Neural cell (in vitro differentiated cells): Measurements from ENCODE around the gene CCIN. TPM values are rescaled to one million over a fixed set of nuclear protein-coding genes. Genes with fewer than 3 reads are reported as not detected.

Source experiments
- H2AFZ ChIP-seq: fragments of 200-600, 300-800 bp; sonication (generic), shearing (Covaris generic); 2 replicates; pipeline ENCODE4 v1.6.0; 2014; ENCODE audit warnings: low read depth, mild to moderate bottlenecking, antibody characterized with exemption, low read length, moderate library complexity
- H3F3A ChIP-seq: fragments of 200-600 bp; shearing (Covaris generic); 2 replicates; pipeline ENCODE4 v1.6.1; 2016; ENCODE audit warnings: mild to moderate bottlenecking, moderate library complexity, mixed read lengths, antibody characterized with exemption, low read length; ENCODE audit not compliant: insufficient read depth, poor library complexity, severe bottlenecking
- H3K27ac ChIP-seq: fragments of 200-600, 300-800 bp; sonication (generic), shearing (Covaris generic); 2 replicates; pipeline ENCODE4 v1.5.1; 2014; ENCODE audit warnings: mild to moderate bottlenecking, low read length, moderate library complexity
- H3K27me3 ChIP-seq: fragments of 300-800, 200-600 bp; sonication (generic), shearing (Covaris generic); 2 replicates; pipeline ENCODE4 v1.6.0; 2014; ENCODE audit warnings: mild to moderate bottlenecking, low read depth, low read length, moderate library complexity; ENCODE audit not compliant: insufficient read depth
- H3K36me3 ChIP-seq: fragments of 300-800, 200-600 bp; sonication (generic), shearing (Covaris generic); 2 replicates; pipeline ENCODE4 v1.5.1; 2014; ENCODE audit warnings: mild to moderate bottlenecking, antibody characterized with exemption, low read length, moderate library complexity; ENCODE audit not compliant: insufficient read depth
- H3K4me2 ChIP-seq: fragments of 300-800, 200-600 bp; sonication (generic), shearing (Covaris generic); 2 replicates; pipeline ENCODE4 v1.6.0; 2014; ENCODE audit warnings: mild to moderate bottlenecking, low read length
- H3K4me3 ChIP-seq: fragments of 300-800, 200-600 bp; sonication (generic), shearing (Covaris generic); 2 replicates; pipeline ENCODE4 v1.5.1; 2014; ENCODE audit warnings: mild to moderate bottlenecking, low read length, moderate library complexity
- H3K79me2 ChIP-seq: fragments of 200-600 bp; shearing (Covaris generic); replicated peaks from 2 replicates; pipeline ENCODE4 v1.6.0; 2014; ENCODE audit warnings: mild to moderate bottlenecking, low read length, moderate library complexity; ENCODE audit not compliant: insufficient read depth
- H3K9ac ChIP-seq: fragments of 300-800, 200-600 bp; sonication (generic), shearing (Covaris generic); 2 replicates; pipeline ENCODE4 v1.6.1; 2016; ENCODE audit warnings: mild to moderate bottlenecking, low read length, mixed read lengths
- H3K9me2 ChIP-seq: fragments of 200-600 bp; shearing (Covaris generic); 2 replicates; pipeline ENCODE4 v1.6.1; 2016; ENCODE audit warnings: mild to moderate bottlenecking, low read length, mixed read lengths; ENCODE audit not compliant: insufficient read depth
- H3K9me3 ChIP-seq: fragments of 200-600, 300-800 bp; sonication (generic), shearing (Covaris generic); 2 replicates; pipeline ENCODE4 v1.6.1; 2016; ENCODE audit warnings: mild to moderate bottlenecking, mixed run types, low read length, moderate library complexity, mixed read lengths
- H4K20me1 ChIP-seq: fragments of 200-600 bp; shearing (Covaris generic); 2 replicates; pipeline ENCODE4 v1.6.1; 2016; ENCODE audit warnings: mild to moderate bottlenecking, mixed run types; ENCODE audit not compliant: insufficient read depth
- EP300 ChIP-seq: fragments of 450-650 bp; conservative IDR thresholded peaks from 2 replicates; pipeline ENCODE4 v1.6.1; 2014; ENCODE audit warnings: antibody characterized with exemption, mild to moderate bottlenecking, moderate library complexity; ENCODE audit not compliant: poor library complexity, severe bottlenecking
- EZH2 ChIP-seq: fragments of 200-600, 300-800 bp; shearing (Covaris generic), sonication (generic); IDR thresholded peaks from 2 replicates; pipeline ENCODE4 v1.6.1; 2014; ENCODE audit warnings: antibody characterized with exemption, low read length, borderline replicate concordance, mild to moderate bottlenecking; ENCODE audit not compliant: insufficient read depth, poor library complexity, severe bottlenecking
- MXI1 ChIP-seq: fragments of 450-650 bp; conservative IDR thresholded peaks from 2 replicates; pipeline ENCODE4 v1.6.1; 2014; ENCODE audit warnings: antibody characterized with exemption, mild to moderate bottlenecking; ENCODE audit not compliant: poor library complexity, severe bottlenecking
- POLR2AphosphoS5 ChIP-seq: IDR thresholded peaks from 2 replicates; pipeline ENCODE4 v1.6.1; 2012
- RAD21 ChIP-seq: fragments of 450-650 bp; conservative IDR thresholded peaks from 2 replicates; pipeline ENCODE4 v1.6.1; 2014; ENCODE audit warnings: antibody characterized with exemption, mild to moderate bottlenecking, moderate library complexity
- SMC3 ChIP-seq: fragments of 450-650 bp; conservative IDR thresholded peaks from 2 replicates; pipeline ENCODE4 v1.6.1; 2014; ENCODE audit warnings: antibody characterized with exemption, mild to moderate bottlenecking, moderate library complexity; ENCODE audit not compliant: poor library complexity
- TAF1 ChIP-seq: IDR thresholded peaks from 2 replicates; pipeline ENCODE4 v1.6.1; 2012; ENCODE audit warnings: low read depth
- polyA plus RNA-seq: library from polyadenylated mRNA; depleted of rRNA; stranded (reverse); fragments of >200 nt; gene quantifications from 2 replicates; pipeline ENCODE4 v1.2.3, GENCODE V29; 2014
- TF ChIP-seq, protein P1 (sequence below): IDR thresholded peaks from 2 replicates; pipeline ENCODE4 v1.6.1; 2012; ENCODE audit warnings: borderline replicate concordance
- TF ChIP-seq, protein P2 (sequence below): fragments of 450-650 bp; IDR thresholded peaks from 2 replicates; pipeline ENCODE4 v1.5.1; 2014; ENCODE audit warnings: antibody characterized with exemption, mild to moderate bottlenecking, moderate library complexity; ENCODE audit not compliant: poor library complexity, severe bottlenecking

Gene CCIN
- polyA plus RNA-seq, 1 donor from 2014 or later: not detected

DNA sequence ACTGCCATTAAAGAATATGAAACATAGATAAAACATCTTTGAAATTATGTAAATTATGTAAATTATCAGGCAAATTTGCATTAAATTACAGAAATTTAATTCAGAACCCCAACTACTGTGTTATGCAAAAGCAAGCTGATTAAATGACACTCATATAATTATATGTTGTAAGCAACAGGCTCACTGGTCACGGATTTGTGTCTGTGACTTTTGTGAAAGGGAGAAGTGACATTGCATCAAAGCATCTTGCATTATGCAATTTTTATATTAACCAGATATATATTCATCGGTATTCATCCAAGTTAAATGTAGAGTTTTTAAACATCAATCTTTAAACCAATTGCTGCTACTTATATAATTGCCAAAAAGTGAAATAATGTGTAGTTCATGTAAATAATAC lies 45.7 kb upstream of the CCIN start:
- Histone ChIP-seq H3K79me2 (no peaks in the 10 kb centered on the region), H4K20me1 (no peaks in the 10 kb centered on the region), H3K9me2 (no peaks in the 10 kb centered on the region), H3K9me3 (no peaks in the 10 kb centered on the region), H3F3A (no peaks in the 10 kb centered on the region), H3K4me3 (no peak overlapping the region), H3K27ac (no peak overlapping the region), H3K4me2 (no peak overlapping the region), H3K36me3 (peaks cover 7% of the 10 kb centered on the region), H3K9ac (no peak overlapping the region), H2AFZ (no peak overlapping the region), H3K27me3 (no peaks in the 10 kb centered on the region)
- TF ChIP-seq RAD21 (no peak), POLR2AphosphoS5 (no peak), SMC3 (no peak), TAF1 (no peak), EZH2 (no peak)
- TF ChIP-seq, protein P1, sequence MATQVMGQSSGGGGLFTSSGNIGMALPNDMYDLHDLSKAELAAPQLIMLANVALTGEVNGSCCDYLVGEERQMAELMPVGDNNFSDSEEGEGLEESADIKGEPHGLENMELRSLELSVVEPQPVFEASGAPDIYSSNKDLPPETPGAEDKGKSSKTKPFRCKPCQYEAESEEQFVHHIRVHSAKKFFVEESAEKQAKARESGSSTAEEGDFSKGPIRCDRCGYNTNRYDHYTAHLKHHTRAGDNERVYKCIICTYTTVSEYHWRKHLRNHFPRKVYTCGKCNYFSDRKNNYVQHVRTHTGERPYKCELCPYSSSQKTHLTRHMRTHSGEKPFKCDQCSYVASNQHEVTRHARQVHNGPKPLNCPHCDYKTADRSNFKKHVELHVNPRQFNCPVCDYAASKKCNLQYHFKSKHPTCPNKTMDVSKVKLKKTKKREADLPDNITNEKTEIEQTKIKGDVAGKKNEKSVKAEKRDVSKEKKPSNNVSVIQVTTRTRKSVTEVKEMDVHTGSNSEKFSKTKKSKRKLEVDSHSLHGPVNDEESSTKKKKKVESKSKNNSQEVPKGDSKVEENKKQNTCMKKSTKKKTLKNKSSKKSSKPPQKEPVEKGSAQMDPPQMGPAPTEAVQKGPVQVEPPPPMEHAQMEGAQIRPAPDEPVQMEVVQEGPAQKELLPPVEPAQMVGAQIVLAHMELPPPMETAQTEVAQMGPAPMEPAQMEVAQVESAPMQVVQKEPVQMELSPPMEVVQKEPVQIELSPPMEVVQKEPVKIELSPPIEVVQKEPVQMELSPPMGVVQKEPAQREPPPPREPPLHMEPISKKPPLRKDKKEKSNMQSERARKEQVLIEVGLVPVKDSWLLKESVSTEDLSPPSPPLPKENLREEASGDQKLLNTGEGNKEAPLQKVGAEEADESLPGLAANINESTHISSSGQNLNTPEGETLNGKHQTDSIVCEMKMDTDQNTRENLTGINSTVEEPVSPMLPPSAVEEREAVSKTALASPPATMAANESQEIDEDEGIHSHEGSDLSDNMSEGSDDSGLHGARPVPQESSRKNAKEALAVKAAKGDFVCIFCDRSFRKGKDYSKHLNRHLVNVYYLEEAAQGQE: no peak

DNA sequence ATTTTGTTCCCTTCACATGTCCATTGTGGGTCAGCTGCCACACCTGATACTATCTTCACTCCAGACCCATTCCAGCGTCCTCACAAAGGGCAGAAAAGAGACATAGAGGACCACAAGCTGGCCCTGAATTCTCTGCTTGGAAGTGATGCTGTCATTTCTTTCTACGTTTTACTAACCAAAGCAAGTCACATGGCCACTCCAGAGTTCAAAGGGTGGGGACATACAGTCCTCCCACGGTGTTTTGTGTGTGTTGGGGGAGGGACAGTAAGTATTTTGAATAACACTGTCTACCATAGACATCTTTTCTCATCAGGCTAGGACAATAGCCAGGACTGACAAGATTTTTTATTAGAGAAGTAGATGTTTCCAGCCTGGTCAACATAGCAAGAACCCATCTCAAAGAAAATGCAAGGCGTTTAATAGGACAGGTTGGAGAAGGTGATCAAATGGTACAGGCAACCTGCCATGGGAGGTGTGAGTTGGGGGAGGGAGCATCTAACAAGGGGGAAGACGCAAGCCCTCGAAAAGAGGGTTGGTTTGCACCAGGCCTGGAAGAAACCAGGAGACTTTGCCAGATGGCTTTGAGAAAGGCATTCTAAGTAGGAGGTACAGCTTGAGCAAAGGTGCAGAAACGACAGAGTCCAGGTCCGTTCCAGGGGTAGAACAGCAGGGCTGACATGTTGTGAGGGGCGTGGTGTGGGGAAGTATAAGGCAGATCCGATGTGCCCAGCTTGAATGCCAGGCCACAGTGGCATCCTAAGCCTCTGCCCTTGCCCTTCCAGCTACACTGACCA lies 43.9 kb upstream of the CCIN start:
- no peak overlapping the region for H3K27ac ChIP-seq
- H4K20me1 ChIP-seq: no peaks in the 10 kb centered on the region
- TF ChIP-seq EP300: no peak
- TF ChIP-seq TAF1: no peak
- no peak for TF ChIP-seq EZH2
- no peak for TF ChIP-seq RAD21
- TF ChIP-seq MXI1: no peak
- TF ChIP-seq, protein P2, sequence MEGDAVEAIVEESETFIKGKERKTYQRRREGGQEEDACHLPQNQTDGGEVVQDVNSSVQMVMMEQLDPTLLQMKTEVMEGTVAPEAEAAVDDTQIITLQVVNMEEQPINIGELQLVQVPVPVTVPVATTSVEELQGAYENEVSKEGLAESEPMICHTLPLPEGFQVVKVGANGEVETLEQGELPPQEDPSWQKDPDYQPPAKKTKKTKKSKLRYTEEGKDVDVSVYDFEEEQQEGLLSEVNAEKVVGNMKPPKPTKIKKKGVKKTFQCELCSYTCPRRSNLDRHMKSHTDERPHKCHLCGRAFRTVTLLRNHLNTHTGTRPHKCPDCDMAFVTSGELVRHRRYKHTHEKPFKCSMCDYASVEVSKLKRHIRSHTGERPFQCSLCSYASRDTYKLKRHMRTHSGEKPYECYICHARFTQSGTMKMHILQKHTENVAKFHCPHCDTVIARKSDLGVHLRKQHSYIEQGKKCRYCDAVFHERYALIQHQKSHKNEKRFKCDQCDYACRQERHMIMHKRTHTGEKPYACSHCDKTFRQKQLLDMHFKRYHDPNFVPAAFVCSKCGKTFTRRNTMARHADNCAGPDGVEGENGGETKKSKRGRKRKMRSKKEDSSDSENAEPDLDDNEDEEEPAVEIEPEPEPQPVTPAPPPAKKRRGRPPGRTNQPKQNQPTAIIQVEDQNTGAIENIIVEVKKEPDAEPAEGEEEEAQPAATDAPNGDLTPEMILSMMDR: no peak
- TF ChIP-seq, protein P1: no peak
- TF ChIP-seq POLR2AphosphoS5: no peak
- TF ChIP-seq SMC3: no peak
- H3K9me3 ChIP-seq: no peaks in the 10 kb centered on the region
- H3K4me3 ChIP-seq: no peak overlapping the region
- H3K9ac ChIP-seq: no peak overlapping the region
- H3F3A ChIP-seq: no peaks in the 10 kb centered on the region
- no peak overlapping the region for H3K4me2 ChIP-seq
- H3K27me3 ChIP-seq: no peaks in the 10 kb centered on the region
- peaks cover 7% of the 10 kb centered on the region for H3K36me3 ChIP-seq
- no peak overlapping the region for H2AFZ ChIP-seq
- H3K9me2 ChIP-seq: no peaks in the 10 kb centered on the region
- H3K79me2 ChIP-seq: no peaks in the 10 kb centered on the region
